AG04449 (cell line): Measurements from ENCODE around the gene CHCHD6.
A peak's percentile ranks its signal among the peaks of the same experiment; 100 is the strongest.

Experiments used
- CTCF ChIA-PET: fragments of 350-600 bp; formaldehyde crosslinking; extraction: SDS; loops from one replicate; lab custom pipeline; 2021; ENCODE audit warnings: antibody characterized with exemption; lab: Yijun Ruan, JAX
- POLR2A ChIA-PET: fragments of 400-600, 350-600 bp; formaldehyde crosslinking; extraction: SDS; loops from one replicate; lab custom pipeline; 2020; ENCODE audit warnings: antibody characterized with exemption, inconsistent platforms; lab: Yijun Ruan, JAX
- DNase-seq: peaks from one replicate; pipeline ENCODE4 v3.0.0-alpha.2; 2010; ENCODE audit warnings: low read depth, low spot score
- H3K4me3 ChIP-seq: 2 replicates; pipeline ENCODE4 v1.5.1; 2011; ENCODE audit warnings: low read depth, mild to moderate bottlenecking, control low read depth, low read length
- CTCF ChIP-seq: IDR thresholded peaks from one replicate; pipeline ENCODE4 v1.5.1; 2011; ENCODE audit warnings: mild to moderate bottlenecking, moderate library complexity, low read length, control low read depth, inconsistent platforms; ENCODE audit not compliant: insufficient read depth; ENCODE audit errors: missing control alignments

CHCHD6 gene

GRCh38 chr3:126680667-126681055, 23.4 kb upstream of the CHCHD6 start:
- POLR2A ChIA-PET: no interaction called here
- DNase-seq: no peak
- CTCF ChIA-PET: interaction anchor here (0.6 to 8.6 kb wide), 20 partner anchors 9 to 865 kb away, joined by 3 to 113 read pairs (median 8); partner anchors contain the start of genes CHCHD6, CHST13 and PLXNA1
- no peak overlapping the region for H3K4me3 ChIP-seq
- no peak for TF ChIP-seq CTCF

GRCh38 chr3:126682009-126682408, 22.0 kb upstream of the CHCHD6 start:
- TF ChIP-seq CTCF: no peak
- no peak overlapping the region for H3K4me3 ChIP-seq
- CTCF ChIA-PET: interaction anchor here (3.4 to 8.6 kb wide), 5 partner anchors 10 to 864 kb away, joined by 19 to 113 read pairs (median 62); partner anchors contain the start of genes CHCHD6 and PLXNA1
- DNase-seq: no peak
- POLR2A ChIA-PET: no interaction called here

GRCh38 chr3:126683069-126683468, 21.0 kb upstream of the CHCHD6 start:
- CTCF ChIA-PET: interaction anchor here (1.3 to 8.6 kb wide), 3 partner anchors 23 to 863 kb away, joined by 3 to 113 read pairs (median 81); no protein-coding TSS in a partner anchor
- POLR2A ChIA-PET: no interaction called here
- DNase-seq: no peak
- H3K4me3 ChIP-seq: no peak overlapping the region
- TF ChIP-seq CTCF: no peak

GRCh38 chr3:126684218-126684751, 19.8 kb upstream of the CHCHD6 start:
- POLR2A ChIA-PET: interaction anchor here (0.7 kb wide), 1 partner anchor 69 kb away, joined by 3 read pairs; no protein-coding TSS in a partner anchor
- no peak for TF ChIP-seq CTCF
- H3K4me3 ChIP-seq: no peak overlapping the region
- no peak for DNase-seq
- CTCF ChIA-PET: interaction anchor here (0.7 to 8.6 kb wide), 6 partner anchors 11 to 862 kb away, joined by 3 to 113 read pairs (median 3); no protein-coding TSS in a partner anchor

GRCh38 chr3:126685021-126685420, 19.0 kb upstream of the CHCHD6 start:
- peak; percentile 26 for DNase-seq
- CTCF ChIA-PET: interaction anchor here (0.7 to 1.5 kb wide), 4 partner anchors 25 to 859 kb away, joined by 3 to 4 read pairs (median 3); no protein-coding TSS in a partner anchor
- no peak for TF ChIP-seq CTCF

GRCh38 chr3:126685493-126685892, 18.5 kb upstream of the CHCHD6 start:
- H3K4me3 ChIP-seq: no peak overlapping the region
- CTCF ChIA-PET: interaction anchor here (0.7 to 1.5 kb wide), 4 partner anchors 26 to 858 kb away, joined by 3 to 4 read pairs (median 3); no protein-coding TSS in a partner anchor
- POLR2A ChIA-PET: no interaction called here
- no peak for DNase-seq
- no peak for TF ChIP-seq CTCF

More at GRCh38 chr3:126685021-126685420, 19.0 kb upstream of the CHCHD6 start:
- no peak overlapping the region for H3K4me3 ChIP-seq
- POLR2A ChIA-PET: no interaction called here
